ENCODE measurements around the gene XK.
"Not testable (repeated sequence)": the region's sequence is repeated elsewhere in the genome, so short reads cannot be mapped to it uniquely, and the experiment has no call there.

Gene XK

DNA sequence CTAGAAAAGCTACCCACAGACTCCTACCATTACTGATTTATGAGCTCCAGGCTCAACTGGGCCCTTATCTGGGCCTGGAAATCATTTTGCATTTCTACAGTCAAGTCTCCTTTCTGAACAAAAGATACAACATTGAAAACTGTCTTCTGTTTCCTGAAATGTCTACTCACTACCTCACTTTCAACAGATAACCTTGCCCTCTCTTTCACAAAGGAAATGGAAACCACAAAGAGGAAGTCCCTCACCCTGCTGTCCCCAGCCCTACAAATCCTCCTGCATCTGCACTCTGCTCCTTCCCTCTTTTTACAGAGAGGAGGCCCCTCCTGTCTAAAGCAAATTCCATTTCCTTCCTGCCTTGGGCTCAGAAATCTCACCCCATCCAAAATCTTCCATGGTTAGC lies 69.4 kb downstream of the XK start:
- DNase-seq (ENCODE audit: low read depth in 2 of 2), result no peak

DNA sequence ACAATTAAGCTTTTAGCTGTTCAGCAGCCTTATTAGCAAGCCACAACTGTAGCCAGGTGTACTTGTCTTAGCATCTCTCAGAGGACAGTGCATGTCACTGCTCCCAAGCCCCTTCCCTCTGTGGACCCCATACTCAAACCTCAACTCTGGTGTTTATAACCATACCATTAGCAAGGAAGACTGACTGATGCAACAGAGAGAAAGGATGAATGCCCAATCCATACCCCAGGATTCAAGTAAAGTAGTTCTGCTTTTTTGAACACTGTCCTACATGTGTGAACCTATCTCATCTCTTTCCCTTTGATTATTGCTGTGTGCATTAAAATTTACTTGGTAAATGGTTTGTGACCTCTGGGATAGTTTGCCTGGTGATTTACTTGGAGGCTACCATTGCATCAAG lies 71.5 kb downstream of the XK start:
- DNase-seq (ENCODE audit: low read depth in 2 of 2), result no peak

DNA sequence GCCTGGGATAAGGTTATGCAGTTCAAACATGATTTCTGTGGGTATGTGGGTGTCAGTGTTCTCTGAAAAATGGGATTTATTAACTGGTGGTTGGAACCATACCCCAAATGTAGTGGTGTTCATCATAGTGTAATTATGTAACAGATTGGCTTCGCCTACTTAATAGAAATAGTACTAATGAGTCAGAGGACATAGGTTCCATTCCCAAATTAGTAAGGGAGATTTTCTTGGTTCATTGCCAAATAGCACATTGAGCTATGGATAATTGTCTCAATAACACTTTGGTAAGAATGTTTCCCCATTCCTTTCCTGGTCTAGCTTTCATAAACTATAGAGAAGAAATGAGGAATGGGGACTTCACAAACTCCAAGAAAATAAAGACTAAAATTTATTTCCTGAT lies 73.8 kb downstream of the XK start:
- no peak for DNase-seq (ENCODE audit: low read depth in 2 of 2)

DNA sequence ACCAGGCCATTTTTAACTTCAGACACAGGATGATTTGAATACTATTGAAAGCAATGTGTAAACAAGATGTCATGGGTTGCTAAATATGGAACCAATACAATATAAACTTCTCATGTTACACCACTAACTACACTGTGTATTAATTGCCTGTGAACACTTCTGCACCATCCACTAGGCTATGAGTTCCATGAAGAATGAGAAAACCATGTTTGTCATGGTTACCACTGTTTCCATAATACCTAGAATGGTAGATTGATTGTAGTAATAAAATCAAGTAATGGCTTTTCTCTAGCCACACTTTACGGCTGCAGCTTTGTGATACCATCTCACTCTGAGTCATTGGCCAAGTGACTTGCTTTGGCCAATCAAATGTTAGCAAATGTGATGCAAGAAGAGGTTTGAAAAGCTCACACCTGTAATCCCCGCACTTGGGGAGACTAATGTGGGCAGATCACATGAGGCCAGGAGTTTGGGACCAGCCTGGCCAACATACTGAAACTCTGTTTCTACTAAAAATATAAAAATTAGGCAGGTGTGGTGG lies 74.4 kb downstream of the XK start:
- no peak for DNase-seq (ENCODE audit: low read depth in 2 of 2)

DNA sequence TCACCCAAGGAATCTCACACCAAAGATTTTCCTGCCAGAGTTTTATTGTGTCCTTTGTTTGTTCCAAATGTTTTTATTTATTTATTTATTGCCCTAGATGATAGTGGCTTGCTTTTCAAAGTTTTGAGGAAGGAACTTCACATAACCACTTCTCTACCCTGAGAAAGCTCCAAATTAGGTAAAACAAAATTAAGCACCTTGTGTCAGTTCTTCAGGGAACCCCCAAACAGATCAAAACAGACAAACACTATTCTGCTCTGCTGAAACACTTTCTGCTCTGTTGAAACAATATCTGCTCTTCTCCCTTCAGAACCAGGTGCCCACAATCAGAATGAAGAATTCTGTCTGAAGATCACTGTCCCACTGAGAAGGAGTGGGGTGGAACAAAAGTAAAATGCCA lies 77.8 kb downstream of the XK start:
- no peak for DNase-seq (ENCODE audit: low read depth in 2 of 2)

DNA sequence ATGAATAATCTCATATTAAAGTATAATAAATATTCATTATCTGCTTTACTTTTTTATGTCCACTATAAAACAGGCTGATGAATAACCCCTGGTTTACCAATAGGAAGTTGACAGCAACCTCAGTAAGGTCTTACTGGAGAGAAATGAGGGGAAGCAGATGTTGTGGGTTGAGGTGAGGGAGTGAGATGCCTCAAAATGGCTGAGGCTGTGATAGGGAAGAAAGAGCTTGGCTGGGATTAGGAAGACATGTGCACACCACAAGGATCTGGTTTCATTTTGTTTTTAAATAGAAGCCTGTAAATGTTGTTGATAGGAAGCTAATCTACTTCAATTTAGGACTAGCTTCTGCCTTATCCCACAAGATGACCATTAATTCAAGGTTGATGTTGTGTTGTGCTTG lies 79.9 kb downstream of the XK start:
- no peak for DNase-seq (ENCODE audit: low read depth in 2 of 2)

DNA sequence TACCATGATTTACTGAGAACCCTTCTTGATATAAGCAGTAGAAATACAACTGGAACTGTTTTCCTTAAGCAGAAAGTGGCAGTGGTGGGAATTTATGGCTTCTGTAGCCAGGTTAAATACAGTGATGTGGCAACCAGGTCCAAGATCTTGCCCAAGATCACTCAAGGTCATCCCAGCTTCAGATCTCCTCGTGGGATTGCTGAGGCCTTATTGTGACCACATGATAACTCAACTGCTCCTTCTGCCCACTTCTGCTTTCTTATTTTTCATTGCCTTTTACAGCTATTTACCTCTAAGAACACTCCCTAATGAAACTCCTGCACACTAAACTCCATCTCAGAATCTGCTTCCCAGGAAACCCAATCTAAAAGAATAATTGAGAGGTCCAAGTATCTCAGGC lies 81.8 kb downstream of the XK start:
- no peak for DNase-seq (ENCODE audit: low read depth in 2 of 2)

DNA sequence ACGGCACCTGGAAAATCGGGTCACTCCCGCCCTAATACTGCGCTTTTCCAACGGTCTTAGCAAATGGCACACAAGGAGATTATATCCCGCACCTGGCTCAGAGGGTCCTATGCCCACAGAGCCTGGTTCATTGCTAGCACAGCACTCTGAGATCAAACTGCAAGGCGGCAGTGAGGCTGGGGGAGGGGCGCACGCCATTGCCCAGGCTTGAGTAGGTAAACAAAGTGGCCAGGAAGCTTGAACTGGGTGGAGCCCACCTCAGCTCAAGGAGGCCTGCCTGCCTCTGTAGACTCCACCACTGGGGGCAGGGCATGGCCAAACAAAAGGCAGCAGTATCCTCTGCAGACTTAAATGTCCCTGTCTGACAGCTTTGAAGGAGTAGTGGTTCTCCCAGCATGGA lies 83.3 kb downstream of the XK start:
- not testable (repeated sequence) for DNase-seq (ENCODE audit: low read depth in 2 of 2)

DNA sequence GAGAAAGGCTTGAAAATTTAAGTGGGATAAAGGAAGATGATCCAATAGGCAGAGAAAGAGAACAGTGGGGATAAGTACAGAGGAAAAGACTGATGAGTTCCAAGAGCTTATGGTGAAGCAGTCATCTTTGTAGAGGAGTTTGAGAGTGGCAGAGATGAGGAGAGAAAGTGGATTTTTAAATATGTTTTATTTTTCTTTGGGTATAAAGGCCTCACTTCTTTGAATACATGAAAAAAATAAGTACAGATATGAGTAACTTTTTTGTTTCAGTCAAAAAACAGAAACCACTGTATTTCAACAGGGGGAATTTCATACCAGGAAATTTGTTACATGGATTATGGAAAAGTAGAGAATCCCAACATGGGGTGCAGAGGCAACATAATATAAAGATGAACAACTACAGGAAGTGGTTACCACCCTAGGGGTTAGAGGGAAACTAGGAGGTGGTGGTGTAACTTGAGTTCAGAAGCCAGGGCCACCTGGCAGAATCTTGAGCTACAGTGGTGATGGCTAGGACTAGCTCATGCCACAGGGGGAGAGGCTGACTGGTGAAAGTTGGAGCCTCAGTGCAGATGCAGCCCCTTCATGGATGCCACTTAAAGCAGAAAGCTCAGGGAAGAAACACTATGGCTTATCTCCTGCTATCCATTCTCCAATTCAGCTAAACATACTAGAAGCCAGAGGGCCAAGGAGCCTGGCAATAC lies 90.8 kb downstream of the XK start:
- DNase-seq (ENCODE audit: low read depth in 2 of 2), result no peak

DNA sequence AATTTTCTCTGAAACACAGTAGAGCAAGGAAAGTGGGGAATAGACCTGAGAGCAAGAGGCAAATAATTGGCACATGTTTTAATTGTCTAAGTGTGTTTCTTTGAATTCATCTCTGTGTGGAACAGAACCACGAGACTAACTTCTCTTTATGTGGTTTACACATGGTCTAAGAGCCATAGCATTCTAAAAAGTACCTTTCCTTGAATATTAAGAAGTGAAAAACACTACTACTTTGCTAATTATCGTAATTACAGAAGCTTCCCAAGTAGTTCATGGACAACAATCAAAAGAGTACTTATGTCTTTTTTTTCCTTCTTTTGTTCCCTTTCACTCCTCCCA lies 91.4 kb downstream of the XK start:
- no peak for DNase-seq (ENCODE audit: low read depth in 2 of 2)

DNA sequence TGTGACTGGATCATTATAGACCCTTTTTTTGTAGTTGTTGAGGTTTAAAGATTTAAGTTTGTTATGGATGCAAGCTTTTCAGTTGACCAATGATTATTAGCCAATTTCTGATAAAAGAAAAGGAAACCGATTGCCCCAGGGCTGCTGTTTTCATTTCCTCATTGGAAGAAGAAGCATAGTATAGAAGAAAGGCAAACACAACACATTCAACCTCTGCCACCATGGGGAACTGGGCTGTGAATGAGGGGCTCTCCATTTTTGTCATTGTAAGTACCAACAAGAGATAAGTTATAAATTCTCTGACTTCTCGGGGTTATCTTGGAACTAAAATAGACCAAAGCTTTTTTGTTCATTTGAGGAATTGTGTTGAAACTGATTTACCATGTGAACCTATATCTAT lies 94.3 kb downstream of the XK start, which contains the start of gene CYBB:
Gene CYBB (plus strand): TSS at position 203 of the 400 bp plus-strand sequence. CDS start 19 bp downstream, at position 222.
- DNase-seq (ENCODE audit: low read depth in 2 of 2), result no peak

DNA sequence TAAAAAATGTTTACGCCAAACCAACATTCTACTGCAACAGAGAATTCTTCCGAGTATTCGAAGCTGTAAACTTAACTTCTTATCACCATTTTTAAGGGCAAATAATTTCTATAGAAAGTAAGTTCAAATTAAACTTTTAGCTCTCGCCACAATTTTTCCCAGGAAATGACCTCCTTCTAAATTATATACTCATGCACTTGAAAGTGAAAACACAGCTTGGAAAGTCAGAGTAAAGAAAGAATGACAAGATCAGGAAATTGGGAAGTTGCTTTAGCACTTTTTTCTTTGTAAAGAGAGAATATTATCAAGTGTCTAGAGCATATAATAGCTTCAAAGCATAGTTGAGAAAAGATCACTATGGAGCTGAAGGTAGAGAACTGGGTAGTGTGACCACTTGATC lies 95.5 kb downstream of the XK start:
- DNase-seq (ENCODE audit: low read depth in 2 of 2), result no peak
